T-helper 1 cell treated with Interleukin-12 subunit alpha and Interleukin-12 subunit beta and Interleukin-4 antibody, amounts not matched to agents 30 ng/mL and 1 ng/mL, for 36 hours (primary cell): Measurements from ENCODE around the gene TUBB1. TPM values are rescaled to one million over a fixed set of nuclear protein-coding genes. Genes with fewer than 3 reads are reported as not detected.

ENCODE experiments used
- intact Hi-C: fragments of 100-400 bp; cut with micrococcal nuclease; formaldehyde crosslinking; loops from one replicate; pipeline ENCODE4 v1.15.1; 2024
- total RNA-seq: library from RNA; stranded (reverse); gene quantifications from 2 replicates; pipeline ENCODE4 v1.2.3, GENCODE V29; 2022

TUBB1 gene
- total RNA-seq, 1 donor from 2014 or later = not detected

- intact Hi-C loops = loop anchor here (2.0 kb wide), 1 partner anchor 16 kb away; the partner anchor contains the start of gene ATP5F1E
Observed at GRCh38 chr20:59016795-59017492, 2.3 kb upstream of the TUBB1 start.

GRCh38 chr20:59017493-59018231, 1.6 kb upstream of the TUBB1 start:
- intact Hi-C loops = loop anchor here (2.0 kb wide), 1 partner anchor 15 kb away; the partner anchor contains the start of gene ATP5F1E

GRCh38 chr20:59018817-59019216, 412 bp upstream of the TUBB1 start:
- intact Hi-C loops = no loop called here

- intact Hi-C loops = no loop called here
Observed at GRCh38 chr20:59020938-59021551, 1.8 kb downstream of the TUBB1 start.

- intact Hi-C loops = no loop called here
Observed at GRCh38 chr20:59022754-59023153, 3.5 kb downstream of the TUBB1 start.

GRCh38 chr20:59023616-59024015, 4.4 kb downstream of the TUBB1 start:
- intact Hi-C loops = no loop called here

- intact Hi-C loops = no loop called here
Observed at GRCh38 chr20:59024111-59024530, 4.9 kb downstream of the TUBB1 start.

- intact Hi-C loops = no loop called here
Observed at GRCh38 chr20:59025086-59025485, 5.9 kb downstream of the TUBB1 start.

GRCh38 chr20:59025511-59025910, 6.3 kb downstream of the TUBB1 start:
- intact Hi-C loops = no loop called here

GRCh38 chr20:59026904-59027740, 7.9 kb downstream of the TUBB1 start:
- intact Hi-C loops = no loop called here

- intact Hi-C loops = no loop called here
Observed at GRCh38 chr20:59027741-59028320, 8.6 kb downstream of the TUBB1 start.

- intact Hi-C loops = no loop called here
Observed at GRCh38 chr20:59028812-59029211, 9.6 kb downstream of the TUBB1 start.

- intact Hi-C loops = loop anchor here (5.0 kb wide), 3 partner anchors 116 to 794 kb away; no protein-coding TSS in a partner anchor
Observed at GRCh38 chr20:59030911-59031563, 11.8 kb downstream of the TUBB1 start.

- intact Hi-C loops = loop anchor here (1.0 to 5.0 kb wide), 13 partner anchors 11 to 794 kb away; partner anchors contain the start of genes CTSZ, NELFCD, PRELID3B and VAPB
Observed at GRCh38 chr20:59031564-59032022, 12.4 kb downstream of the TUBB1 start.

GRCh38 chr20:59032023-59032712, 12.9 kb downstream of the TUBB1 start, which contains the start of gene ATP5F1E:
Gene ATP5F1E, minus strand, starts transcription at chr20:59032335. Its CDS starts 84 bp downstream, at chr20:59032251.
- intact Hi-C loops = loop anchor here (1.0 to 5.0 kb wide), 13 partner anchors 10 to 795 kb away; partner anchors contain the start of genes CTSZ, NELFCD, PRELID3B and VAPB

GRCh38 chr20:59032713-59033059, 13.5 kb downstream of the TUBB1 start:
- intact Hi-C loops = loop anchor here (1.0 to 5.0 kb wide), 13 partner anchors 10 to 795 kb away; partner anchors contain the start of genes CTSZ, NELFCD, PRELID3B and VAPB

- intact Hi-C loops = loop anchor here (2.0 to 5.0 kb wide), 6 partner anchors 16 to 796 kb away; partner anchors contain the start of gene VAPB
Observed at GRCh38 chr20:59033093-59033492, 13.9 kb downstream of the TUBB1 start.

GRCh38 chr20:59033616-59034165, 14.5 kb downstream of the TUBB1 start:
- intact Hi-C loops = loop anchor here (2.0 to 5.0 kb wide), 6 partner anchors 17 to 796 kb away; partner anchors contain the start of gene VAPB

- intact Hi-C loops = no loop called here
Observed at GRCh38 chr20:59035381-59035780, 16.2 kb downstream of the TUBB1 start.
